ENCODE data around the gene BCKDK. TPM values are rescaled to one million over a fixed set of nuclear protein-coding genes. Genes with fewer than 3 reads are reported as not detected.

BCKDK gene
- total RNA-seq, 2 donors from 2014 or later: 41.3 to 43.4 TPM

- no peaks in the 10 kb centered on the region for H3K27me3 ChIP-seq
- H3K27ac ChIP-seq: no peak overlapping the region
- TF ChIP-seq CTCF (IDR thresholded peaks at IDR 0.05): no peak
- intact Hi-C loops (cut with DNase I): no loop called here
- peaks cover 12% of the 10 kb centered on the region for H3K36me3 ChIP-seq
- H3K9ac ChIP-seq (ENCODE audit: low read depth in 2 of 2, low read length in 2 of 2): no peak overlapping the region
- no peaks in the 10 kb centered on the region for H3K9me3 ChIP-seq
- H3K4me1 ChIP-seq: no peaks in the 10 kb centered on the region
- DNase-seq: no peak
- H3K4me3 ChIP-seq: no peak overlapping the region
These were observed 25.7 kb upstream of the BCKDK start for GRCh38 chr16:31082368-31083045.

GRCh38 chr16:31083081-31083480 is 25.1 kb upstream of the BCKDK start:
- DNase-seq: no peak
- Histone ChIP-seq H3K9me3 (no peaks in the 10 kb centered on the region), H3K4me1 (no peaks in the 10 kb centered on the region), H3K9ac (ENCODE audit: low read depth in 2 of 2, low read length in 2 of 2) (no peak overlapping the region), H3K36me3 (peaks cover 12% of the 10 kb centered on the region), H3K27me3 (no peaks in the 10 kb centered on the region), H3K4me3 (no peak overlapping the region), H3K27ac (no peak overlapping the region)
- no peak for TF ChIP-seq CTCF (IDR thresholded peaks at IDR 0.05)
- intact Hi-C loops (cut with DNase I): no loop called here

GRCh38 chr16:31083556-31083955 is 24.6 kb upstream of the BCKDK start:
- no peaks in the 10 kb centered on the region for H3K4me1 ChIP-seq
- peaks cover 9% of the 10 kb centered on the region for H3K36me3 ChIP-seq
- no peak overlapping the region for H3K27ac ChIP-seq
- no peak for TF ChIP-seq CTCF (IDR thresholded peaks at IDR 0.05)
- intact Hi-C loops (cut with DNase I): no loop called here
- no peaks in the 10 kb centered on the region for H3K9me3 ChIP-seq
- no peak overlapping the region for H3K4me3 ChIP-seq
- DNase-seq: no peak
- H3K27me3 ChIP-seq: no peaks in the 10 kb centered on the region
- no peak overlapping the region for H3K9ac ChIP-seq (ENCODE audit: low read depth in 2 of 2, low read length in 2 of 2)

GRCh38 chr16:31083981-31084380 is 24.2 kb upstream of the BCKDK start:
- intact Hi-C loops (cut with DNase I): no loop called here
- Histone ChIP-seq H3K4me3 (no peak overlapping the region), H3K27ac (no peak overlapping the region), H3K27me3 (no peaks in the 10 kb centered on the region), H3K4me1 (no peaks in the 10 kb centered on the region), H3K9me3 (no peaks in the 10 kb centered on the region), H3K36me3 (peaks cover 5% of the 10 kb centered on the region), H3K9ac (ENCODE audit: low read depth in 2 of 2, low read length in 2 of 2) (no peak overlapping the region)
- no peak for TF ChIP-seq CTCF (IDR thresholded peaks at IDR 0.05)
- no peak for DNase-seq

- no peak for TF ChIP-seq CTCF (IDR thresholded peaks at IDR 0.05)
- Histone ChIP-seq H3K27me3 (no peaks in the 10 kb centered on the region), H3K4me3 (no peak overlapping the region), H3K36me3 (no peaks in the 10 kb centered on the region), H3K4me1 (no peaks in the 10 kb centered on the region), H3K27ac (no peak overlapping the region), H3K9ac (ENCODE audit: low read depth in 2 of 2, low read length in 2 of 2) (no peak overlapping the region), H3K9me3 (no peaks in the 10 kb centered on the region)
- intact Hi-C loops (cut with DNase I): no loop called here
- no peak for DNase-seq
These were observed 23.4 kb upstream of the BCKDK start for GRCh38 chr16:31084584-31085302.

Data from colonic mucosa (tissue), 4 donors.